ENCODE data around the gene SPTSSB. TPM values are rescaled to one million over a fixed set of nuclear protein-coding genes. Genes with fewer than 3 reads are reported as not detected.

The SPTSSB gene, protein sequence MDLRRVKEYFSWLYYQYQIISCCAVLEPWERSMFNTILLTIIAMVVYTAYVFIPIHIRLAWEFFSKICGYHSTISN
- not detected in 2 replicates for total RNA-seq

DNA sequence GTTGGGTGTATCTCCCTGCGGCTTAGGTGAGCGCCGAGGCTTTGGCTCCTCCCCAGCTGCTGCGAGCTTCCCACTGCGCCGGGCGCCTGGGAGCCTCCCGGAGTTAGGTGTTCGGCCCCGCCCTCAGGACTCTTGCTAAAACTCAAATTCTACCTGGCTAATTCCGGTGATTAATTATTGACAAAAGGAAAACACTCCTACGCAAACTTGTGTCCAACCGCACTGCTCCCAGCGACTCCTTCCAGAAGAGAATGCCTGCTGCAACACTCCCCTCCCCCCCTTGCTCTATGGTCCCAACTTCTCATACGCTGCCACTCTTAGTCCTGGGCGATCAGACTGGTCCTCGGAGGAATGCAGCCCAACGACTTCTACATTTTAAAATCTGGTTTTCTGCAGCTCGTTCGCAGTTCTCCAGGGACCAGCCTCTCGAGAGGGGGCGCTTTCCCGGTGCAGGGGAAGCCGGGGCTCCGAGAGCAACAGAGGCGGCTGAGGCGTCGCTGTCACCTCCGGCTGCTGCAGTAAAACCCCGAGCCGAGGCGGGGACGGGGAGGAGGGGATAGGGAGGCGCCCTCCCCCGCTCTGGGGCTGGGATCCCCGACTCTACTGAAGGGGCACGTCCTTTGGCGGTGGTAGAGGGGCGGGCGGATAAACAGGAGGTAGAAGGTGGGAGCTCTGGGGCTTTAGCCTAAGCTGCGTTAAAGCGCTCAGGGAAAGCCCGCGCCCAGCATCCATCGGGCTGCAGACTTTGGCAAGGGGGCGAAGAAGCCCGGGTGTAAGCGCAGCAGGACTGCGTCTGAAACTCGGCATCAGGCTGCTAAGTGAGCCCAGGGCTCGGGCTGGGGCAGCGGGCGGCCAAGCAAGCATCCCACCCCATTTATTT lies at the start of gene SPTSSB:
SPTSSB (minus strand) TSS at position 77 of the 880 bp plus-strand sequence. CDS start 25,194 bp downstream, outside the sequence.

Other genes with a start within 250 kb of the SPTSSB start
- gene NMD3, start 150.2 kb downstream of the SPTSSB start, total RNA-seq, result 120 and 139 TPM in 2 replicates
- not detected in 2 replicates for gene OTOL1, start 125.3 kb upstream of the SPTSSB start, total RNA-seq

Data from epithelial cell of umbilical artery (primary cell).